GM23338 (cell line): ENCODE measurements around the gene MPND. TPM values are rescaled to one million over a fixed set of nuclear protein-coding genes. Genes with fewer than 3 reads are reported as not detected.

ENCODE experiments used
- ATAC-seq: fragments of 200-7000 bp; cut with Tn5 transposase; 3 replicates; pipeline ENCODE4 v1.9.1; 2020
- DNase-seq: peaks from one replicate; pipeline ENCODE4 v3.0.0-alpha.2; 2015; ENCODE audit warnings: low spot score
- H2AFZ ChIP-seq: fragments of 200-600 bp; sonication (generic); 2 replicates; pipeline ENCODE4 v1.8.0; 2016; ENCODE audit warnings: antibody characterized with exemption, mild to moderate bottlenecking, moderate library complexity
- H3F3A ChIP-seq: fragments of 200-600 bp; sonication (generic); replicated peaks from 2 replicates; pipeline ENCODE4 v1.8.0; 2017; ENCODE audit warnings: antibody characterized with exemption, mixed run types, low read depth
- H3K27ac ChIP-seq: fragments of 200-600 bp; sonication (generic); 2 replicates; pipeline ENCODE4 v1.6.1; 2016; ENCODE audit warnings: low read depth
- H3K27me3 ChIP-seq: fragments of 200-600 bp; sonication (generic); 2 replicates; pipeline ENCODE4 v1.8.0; 2016; ENCODE audit warnings: mild to moderate bottlenecking, mixed run types, moderate library complexity; ENCODE audit not compliant: insufficient read depth
- H3K36me3 ChIP-seq: fragments of 200-600 bp; sonication (generic); 2 replicates; pipeline ENCODE4 v1.8.0; 2016; ENCODE audit warnings: mild to moderate bottlenecking; ENCODE audit not compliant: insufficient read depth
- H3K4me1 ChIP-seq: fragments of 200-600 bp; sonication (generic); 2 replicates; pipeline ENCODE4 v1.8.0; 2016; ENCODE audit warnings: mild to moderate bottlenecking, moderate library complexity; ENCODE audit not compliant: insufficient read depth
- H3K4me2 ChIP-seq: fragments of 200-600 bp; sonication (generic); 2 replicates; pipeline ENCODE4 v1.7.1; 2017; ENCODE audit warnings: mixed run types
- H3K4me3 ChIP-seq: fragments of 200-600 bp; sonication (generic); 2 replicates; pipeline ENCODE4 v1.6.1; 2016; ENCODE audit warnings: mixed run types
- H3K79me2 ChIP-seq: fragments of 200-600 bp; sonication (generic); replicated peaks from 2 replicates; pipeline ENCODE4 v1.8.0; 2017; ENCODE audit warnings: mild to moderate bottlenecking; ENCODE audit not compliant: insufficient read depth
- H3K9me2 ChIP-seq: fragments of 200-600 bp; sonication (generic); 2 replicates; pipeline ENCODE4 v1.8.0; 2017; ENCODE audit not compliant: insufficient read depth
- H4K20me1 ChIP-seq: fragments of 200-600 bp; sonication (generic); replicated peaks from 2 replicates; pipeline ENCODE4 v1.8.0; 2017; ENCODE audit warnings: mild to moderate bottlenecking; ENCODE audit not compliant: insufficient read depth
- H3K27ac Mint-ChIP-seq: 2 replicates; pipeline ENCODE4 v1.8.0; 2020; ENCODE audit warnings: inconsistent platforms, mild to moderate bottlenecking, moderate library complexity, mixed read lengths
- H3K27me3 Mint-ChIP-seq: 3 replicates; pipeline ENCODE4 v1.8.0; 2022; ENCODE audit warnings: low read depth, mild to moderate bottlenecking, moderate library complexity, mixed read lengths, inconsistent platforms; ENCODE audit not compliant: insufficient read depth, poor library complexity
- H3K36me3 Mint-ChIP-seq: 3 replicates; pipeline ENCODE4 v1.8.0; 2021; ENCODE audit warnings: low read depth, mild to moderate bottlenecking, inconsistent platforms, moderate library complexity, mixed read lengths
- H3K4me1 Mint-ChIP-seq: 3 replicates; pipeline ENCODE4 v1.8.0; 2020; ENCODE audit warnings: mild to moderate bottlenecking, inconsistent platforms, mixed read lengths
- H3K4me3 Mint-ChIP-seq: 3 replicates; pipeline ENCODE4 v1.8.0; 2021; ENCODE audit warnings: moderate library complexity, mild to moderate bottlenecking, inconsistent platforms, mixed read lengths
- H3K9me3 Mint-ChIP-seq: 3 replicates; pipeline ENCODE4 v1.8.0; 2020; ENCODE audit warnings: moderate library complexity, mild to moderate bottlenecking, inconsistent platforms, mixed read lengths
- CREB1 ChIP-seq: fragments of 250-450 bp; sonication (Bioruptor Pico); IDR thresholded peaks from 2 replicates; pipeline ENCODE4 v1.5.0; 2020; ENCODE audit warnings: low read depth, mild to moderate bottlenecking, moderate library complexity
- EZH2 ChIP-seq: fragments of 200-600 bp; sonication (generic); IDR thresholded peaks from one replicate; pipeline ENCODE4 v1.8.0; 2017; ENCODE audit warnings: antibody characterized with exemption, mild to moderate bottlenecking, low read depth; ENCODE audit not compliant: unreplicated experiment
- JUNB ChIP-seq: IDR thresholded peaks from one replicate; pipeline ENCODE4 v1.6.1; 2016; ENCODE audit warnings: antibody characterized with exemption; ENCODE audit not compliant: unreplicated experiment
- NANOG ChIP-seq: IDR thresholded peaks from 2 replicates; pipeline ENCODE4 v1.6.1; 2016; ENCODE audit warnings: antibody characterized with exemption, borderline replicate concordance
- POLR2AphosphoS5 ChIP-seq: IDR thresholded peaks from 2 replicates; pipeline ENCODE4 v1.6.1; 2016; ENCODE audit warnings: antibody characterized with exemption, low read depth
- STAT1 ChIP-seq: IDR thresholded peaks from one replicate; pipeline ENCODE4 v1.6.1; 2016; ENCODE audit warnings: antibody characterized with exemption; ENCODE audit not compliant: unreplicated experiment
- ZNF114 ChIP-seq: fragments of 250-450 bp; sonication (Bioruptor Pico); IDR thresholded peaks from 2 replicates; pipeline ENCODE4 v1.5.0; 2020; ENCODE audit warnings: mild to moderate bottlenecking, moderate library complexity
- ZNF331 ChIP-seq: fragments of 250-450 bp; sonication (Bioruptor Pico); IDR thresholded peaks from 2 replicates; pipeline ENCODE4 v1.5.0; 2020; ENCODE audit warnings: low read depth, mild to moderate bottlenecking, moderate library complexity
- polyA plus RNA-seq: library from polyadenylated mRNA; unstranded; fragments of >200 nt; fragmentation: Nextera tagmentation; extraction: Ambion mirVana; gene quantifications from 2 replicates; pipeline ENCODE4 v1.2.1, GENCODE V29; 2016
- total RNA-seq: library from RNA; depleted of rRNA; stranded (reverse); fragments of >200 nt; shearing (Covaris generic); gene quantifications from 2 replicates; pipeline ENCODE4 v1.2.3, GENCODE V29; 2014
- TF ChIP-seq, protein P1 (sequence below): IDR thresholded peaks from one replicate; pipeline ENCODE4 v1.6.1; 2018; ENCODE audit warnings: antibody characterized with exemption; ENCODE audit not compliant: unreplicated experiment
- TF ChIP-seq, protein P2 (sequence below), 2 experiments: fragments of 200-600 bp in 1 of 2; sonication (generic) in 1 of 2; conservative IDR thresholded peaks; 2 replicates each; pipeline versions ENCODE4 v1.5.1 to v1.6.1; 2016 to 2017; ENCODE audit warnings: antibody characterized with exemption in 2 of 2, low read depth in 2 of 2, mild to moderate bottlenecking in 2 of 2, moderate library complexity in 1 of 2
- TF ChIP-seq, protein P3 (sequence below): fragments of 250-450 bp; sonication (Bioruptor Pico); IDR thresholded peaks from 2 replicates; pipeline ENCODE4 v1.5.0; 2020; ENCODE audit warnings: mild to moderate bottlenecking, moderate library complexity

Gene MPND
- total and polyA plus RNA-seq, 2 experiments from 2014 or later: 11.8 to 15.6 TPM

DNA sequence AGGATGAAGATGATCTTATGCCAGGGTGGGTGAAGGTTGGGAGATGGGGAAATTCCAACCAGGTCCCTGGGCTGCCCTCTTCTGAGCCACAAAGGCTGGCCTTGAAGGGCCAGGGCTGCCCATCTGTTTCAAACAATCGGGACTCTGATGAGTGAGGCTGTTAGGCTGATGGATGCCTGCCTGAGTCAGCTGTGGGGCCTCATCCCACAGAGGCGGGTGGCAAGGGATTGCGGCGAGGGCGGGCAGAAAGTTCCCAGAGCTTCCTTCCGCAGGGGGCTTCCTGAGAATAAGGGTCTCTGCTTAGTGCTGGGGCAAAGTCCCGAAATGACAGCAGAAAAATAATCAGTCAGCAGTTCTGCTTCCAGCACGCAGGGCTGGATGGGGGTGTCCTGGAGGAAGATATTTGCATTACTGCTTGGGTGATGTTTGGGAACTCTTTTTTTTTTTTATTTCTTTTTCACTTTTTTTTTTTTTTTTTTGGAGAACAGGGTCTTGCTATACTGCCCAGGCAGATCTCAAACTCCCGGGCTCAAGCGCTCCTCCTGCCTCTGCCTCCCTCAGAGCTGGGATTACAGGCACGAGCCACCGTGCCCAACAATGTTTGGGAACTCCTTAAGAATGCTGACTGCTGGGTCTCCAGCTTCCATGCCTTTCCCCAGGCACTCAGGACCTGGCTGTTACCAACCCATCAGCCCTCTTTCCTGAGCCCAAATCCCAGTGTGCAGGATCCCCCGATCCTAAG lies 42.9 kb downstream of the MPND start (continued):
- no peak for TF ChIP-seq ZNF331 (CRISPR knock-in tag)
- TF ChIP-seq, protein P1, sequence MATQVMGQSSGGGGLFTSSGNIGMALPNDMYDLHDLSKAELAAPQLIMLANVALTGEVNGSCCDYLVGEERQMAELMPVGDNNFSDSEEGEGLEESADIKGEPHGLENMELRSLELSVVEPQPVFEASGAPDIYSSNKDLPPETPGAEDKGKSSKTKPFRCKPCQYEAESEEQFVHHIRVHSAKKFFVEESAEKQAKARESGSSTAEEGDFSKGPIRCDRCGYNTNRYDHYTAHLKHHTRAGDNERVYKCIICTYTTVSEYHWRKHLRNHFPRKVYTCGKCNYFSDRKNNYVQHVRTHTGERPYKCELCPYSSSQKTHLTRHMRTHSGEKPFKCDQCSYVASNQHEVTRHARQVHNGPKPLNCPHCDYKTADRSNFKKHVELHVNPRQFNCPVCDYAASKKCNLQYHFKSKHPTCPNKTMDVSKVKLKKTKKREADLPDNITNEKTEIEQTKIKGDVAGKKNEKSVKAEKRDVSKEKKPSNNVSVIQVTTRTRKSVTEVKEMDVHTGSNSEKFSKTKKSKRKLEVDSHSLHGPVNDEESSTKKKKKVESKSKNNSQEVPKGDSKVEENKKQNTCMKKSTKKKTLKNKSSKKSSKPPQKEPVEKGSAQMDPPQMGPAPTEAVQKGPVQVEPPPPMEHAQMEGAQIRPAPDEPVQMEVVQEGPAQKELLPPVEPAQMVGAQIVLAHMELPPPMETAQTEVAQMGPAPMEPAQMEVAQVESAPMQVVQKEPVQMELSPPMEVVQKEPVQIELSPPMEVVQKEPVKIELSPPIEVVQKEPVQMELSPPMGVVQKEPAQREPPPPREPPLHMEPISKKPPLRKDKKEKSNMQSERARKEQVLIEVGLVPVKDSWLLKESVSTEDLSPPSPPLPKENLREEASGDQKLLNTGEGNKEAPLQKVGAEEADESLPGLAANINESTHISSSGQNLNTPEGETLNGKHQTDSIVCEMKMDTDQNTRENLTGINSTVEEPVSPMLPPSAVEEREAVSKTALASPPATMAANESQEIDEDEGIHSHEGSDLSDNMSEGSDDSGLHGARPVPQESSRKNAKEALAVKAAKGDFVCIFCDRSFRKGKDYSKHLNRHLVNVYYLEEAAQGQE: no peak

DNA sequence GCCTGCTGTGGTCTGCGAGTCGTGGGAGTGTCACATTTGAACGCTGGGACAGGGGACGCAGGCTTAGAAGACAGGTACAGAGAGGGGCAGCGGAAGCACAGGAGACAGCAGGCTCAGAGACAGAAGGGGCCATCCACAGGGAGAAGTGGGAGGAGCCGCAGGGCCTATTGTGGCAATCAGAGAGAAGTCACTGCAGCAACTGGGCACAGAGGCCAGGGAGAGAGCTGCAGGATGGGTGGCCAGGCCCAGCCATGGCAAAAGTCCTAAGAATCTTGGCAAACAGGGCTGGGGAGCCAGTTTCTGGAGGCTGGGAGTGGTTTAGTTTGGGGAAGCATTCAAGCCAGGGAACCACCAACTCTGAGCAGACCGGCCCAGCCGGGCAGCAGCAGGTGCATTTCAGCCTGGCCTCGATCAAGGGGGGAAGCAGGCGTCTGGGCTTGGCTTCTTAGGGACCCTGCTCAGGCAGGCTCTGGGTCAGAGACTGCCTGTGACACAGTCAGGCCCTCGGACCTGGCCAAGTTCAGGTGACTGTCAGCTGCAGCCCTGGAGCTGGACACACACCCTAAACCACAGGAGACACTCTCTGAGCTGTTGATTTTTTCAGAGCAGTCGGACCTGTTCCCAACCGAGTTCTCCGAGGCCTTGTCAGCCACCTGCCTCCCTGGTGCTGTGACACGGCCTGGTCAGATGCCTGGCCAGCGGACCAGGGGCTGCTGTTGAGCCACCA lies 45.1 kb downstream of the MPND start:
- Histone ChIP-seq H3K27ac (no peak overlapping the region), H3F3A (peaks cover 10% of the 10 kb centered on the region; the same call in 1 of the 2 replicates), H3K4me3 (no peak overlapping the region), H3K4me1 (peaks cover 22% of the 10 kb centered on the region), H3K27me3 (no peaks in the 10 kb centered on the region), H3K36me3 (no peaks in the 10 kb centered on the region), H3K9me2 (no peaks in the 10 kb centered on the region), H3K79me2 (peaks cover 97% of the 10 kb centered on the region), H3K4me2 (no peak overlapping the region), H4K20me1 (peaks cover 61% of the 10 kb centered on the region), H2AFZ (no peak overlapping the region)
- Mint-ChIP-seq H3K27ac (no peak overlapping the region), H3K4me3 (peak overlapping the region; percentile 41; the same call in 1 of the 3 replicates), H3K36me3 (peaks cover 19% of the 10 kb centered on the region; the same call in 2 of the 3 replicates), H3K27me3 (peaks cover 24% of the 10 kb centered on the region), H3K9me3 (no peaks in the 10 kb centered on the region), H3K4me1 (peaks cover 47% of the 10 kb centered on the region)
- DNase-seq (no peak), ATAC-seq (no peak)
- TF ChIP-seq ZNF114 (CRISPR knock-in tag) (no peak), CREB1 (CRISPR knock-in tag) (no peak), JUNB (no peak), NANOG (no peak), EZH2 (no peak), ZNF331 (CRISPR knock-in tag) (no peak), STAT1 (no peak), POLR2AphosphoS5 (no peak)
- TF ChIP-seq, protein P2, sequence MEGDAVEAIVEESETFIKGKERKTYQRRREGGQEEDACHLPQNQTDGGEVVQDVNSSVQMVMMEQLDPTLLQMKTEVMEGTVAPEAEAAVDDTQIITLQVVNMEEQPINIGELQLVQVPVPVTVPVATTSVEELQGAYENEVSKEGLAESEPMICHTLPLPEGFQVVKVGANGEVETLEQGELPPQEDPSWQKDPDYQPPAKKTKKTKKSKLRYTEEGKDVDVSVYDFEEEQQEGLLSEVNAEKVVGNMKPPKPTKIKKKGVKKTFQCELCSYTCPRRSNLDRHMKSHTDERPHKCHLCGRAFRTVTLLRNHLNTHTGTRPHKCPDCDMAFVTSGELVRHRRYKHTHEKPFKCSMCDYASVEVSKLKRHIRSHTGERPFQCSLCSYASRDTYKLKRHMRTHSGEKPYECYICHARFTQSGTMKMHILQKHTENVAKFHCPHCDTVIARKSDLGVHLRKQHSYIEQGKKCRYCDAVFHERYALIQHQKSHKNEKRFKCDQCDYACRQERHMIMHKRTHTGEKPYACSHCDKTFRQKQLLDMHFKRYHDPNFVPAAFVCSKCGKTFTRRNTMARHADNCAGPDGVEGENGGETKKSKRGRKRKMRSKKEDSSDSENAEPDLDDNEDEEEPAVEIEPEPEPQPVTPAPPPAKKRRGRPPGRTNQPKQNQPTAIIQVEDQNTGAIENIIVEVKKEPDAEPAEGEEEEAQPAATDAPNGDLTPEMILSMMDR (conservative IDR thresholded peaks at IDR 0.05; ENCODE audit: low read depth in 2 of 2): no peak
- TF ChIP-seq, protein P3, sequence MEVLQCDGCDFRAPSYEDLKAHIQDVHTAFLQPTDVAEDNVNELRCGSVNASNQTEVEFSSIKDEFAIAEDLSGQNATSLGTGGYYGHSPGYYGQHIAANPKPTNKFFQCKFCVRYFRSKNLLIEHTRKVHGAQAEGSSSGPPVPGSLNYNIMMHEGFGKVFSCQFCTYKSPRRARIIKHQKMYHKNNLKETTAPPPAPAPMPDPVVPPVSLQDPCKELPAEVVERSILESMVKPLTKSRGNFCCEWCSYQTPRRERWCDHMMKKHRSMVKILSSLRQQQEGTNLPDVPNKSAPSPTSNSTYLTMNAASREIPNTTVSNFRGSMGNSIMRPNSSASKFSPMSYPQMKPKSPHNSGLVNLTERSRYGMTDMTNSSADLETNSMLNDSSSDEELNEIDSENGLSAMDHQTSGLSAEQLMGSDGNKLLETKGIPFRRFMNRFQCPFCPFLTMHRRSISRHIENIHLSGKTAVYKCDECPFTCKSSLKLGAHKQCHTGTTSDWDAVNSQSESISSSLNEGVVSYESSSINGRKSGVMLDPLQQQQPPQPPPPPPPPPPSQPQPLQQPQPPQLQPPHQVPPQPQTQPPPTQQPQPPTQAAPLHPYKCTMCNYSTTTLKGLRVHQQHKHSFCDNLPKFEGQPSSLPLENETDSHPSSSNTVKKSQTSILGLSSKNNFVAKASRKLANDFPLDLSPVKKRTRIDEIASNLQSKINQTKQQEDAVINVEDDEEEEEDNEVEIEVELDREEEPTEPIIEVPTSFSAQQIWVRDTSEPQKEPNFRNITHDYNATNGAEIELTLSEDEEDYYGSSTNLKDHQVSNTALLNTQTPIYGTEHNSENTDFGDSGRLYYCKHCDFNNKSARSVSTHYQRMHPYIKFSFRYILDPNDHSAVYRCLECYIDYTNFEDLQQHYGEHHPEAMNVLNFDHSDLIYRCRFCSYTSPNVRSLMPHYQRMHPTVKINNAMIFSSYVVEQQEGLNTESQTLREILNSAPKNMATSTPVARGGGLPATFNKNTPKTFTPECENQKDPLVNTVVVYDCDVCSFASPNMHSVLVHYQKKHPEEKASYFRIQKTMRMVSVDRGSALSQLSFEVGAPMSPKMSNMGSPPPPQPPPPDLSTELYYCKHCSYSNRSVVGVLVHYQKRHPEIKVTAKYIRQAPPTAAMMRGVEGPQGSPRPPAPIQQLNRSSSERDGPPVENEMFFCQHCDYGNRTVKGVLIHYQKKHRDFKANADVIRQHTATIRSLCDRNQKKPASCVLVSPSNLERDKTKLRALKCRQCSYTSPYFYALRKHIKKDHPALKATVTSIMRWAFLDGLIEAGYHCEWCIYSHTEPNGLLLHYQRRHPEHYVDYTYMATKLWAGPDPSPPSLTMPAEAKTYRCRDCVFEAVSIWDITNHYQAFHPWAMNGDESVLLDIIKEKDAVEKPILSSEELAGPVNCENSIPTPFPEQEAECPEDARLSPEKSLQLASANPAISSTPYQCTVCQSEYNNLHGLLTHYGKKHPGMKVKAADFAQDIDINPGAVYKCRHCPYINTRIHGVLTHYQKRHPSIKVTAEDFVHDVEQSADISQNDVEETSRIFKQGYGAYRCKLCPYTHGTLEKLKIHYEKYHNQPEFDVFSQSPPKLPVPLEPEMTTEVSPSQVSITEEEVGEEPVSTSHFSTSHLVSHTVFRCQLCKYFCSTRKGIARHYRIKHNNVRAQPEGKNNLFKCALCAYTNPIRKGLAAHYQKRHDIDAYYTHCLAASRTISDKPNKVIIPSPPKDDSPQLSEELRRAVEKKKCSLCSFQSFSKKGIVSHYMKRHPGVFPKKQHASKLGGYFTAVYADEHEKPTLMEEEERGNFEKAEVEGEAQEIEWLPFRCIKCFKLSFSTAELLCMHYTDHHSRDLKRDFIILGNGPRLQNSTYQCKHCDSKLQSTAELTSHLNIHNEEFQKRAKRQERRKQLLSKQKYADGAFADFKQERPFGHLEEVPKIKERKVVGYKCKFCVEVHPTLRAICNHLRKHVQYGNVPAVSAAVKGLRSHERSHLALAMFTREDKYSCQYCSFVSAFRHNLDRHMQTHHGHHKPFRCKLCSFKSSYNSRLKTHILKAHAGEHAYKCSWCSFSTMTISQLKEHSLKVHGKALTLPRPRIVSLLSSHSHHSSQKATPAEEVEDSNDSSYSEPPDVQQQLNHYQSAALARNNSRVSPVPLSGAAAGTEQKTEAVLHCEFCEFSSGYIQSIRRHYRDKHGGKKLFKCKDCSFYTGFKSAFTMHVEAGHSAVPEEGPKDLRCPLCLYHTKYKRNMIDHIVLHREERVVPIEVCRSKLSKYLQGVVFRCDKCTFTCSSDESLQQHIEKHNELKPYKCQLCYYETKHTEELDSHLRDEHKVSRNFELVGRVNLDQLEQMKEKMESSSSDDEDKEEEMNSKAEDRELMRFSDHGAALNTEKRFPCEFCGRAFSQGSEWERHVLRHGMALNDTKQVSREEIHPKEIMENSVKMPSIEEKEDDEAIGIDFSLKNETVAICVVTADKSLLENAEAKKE (CRISPR knock-in tag): no peak
